Activated CD8-positive, alpha-beta T cell treated with anti-CD3 and anti-CD28 coated beads, Interleukin-2, amount 10 ng/mL, durations not matched to agents 7 days and 5 days (primary cell): Measurements from ENCODE around the gene NDUFS6. TPM values are rescaled to one million over a fixed set of nuclear protein-coding genes. Genes with fewer than 3 reads are reported as not detected.

ENCODE experiments used
- ATAC-seq: fragments of 150-1000 bp; cut with Tn5 transposase; one replicate; pipeline ENCODE4 v1.10.0; 2021; ENCODE audit warnings: moderate library complexity
- CTCF ChIA-PET: fragments of 350-600 bp; sonication (Branson Sonifier 250); formaldehyde crosslinking; loops from one replicate; lab custom pipeline; 2021; ENCODE audit warnings: antibody characterized with exemption; lab: Charles Lee
- POLR2A ChIA-PET: fragments of 350-600 bp; sonication (Branson Sonifier 250); formaldehyde crosslinking; loops from one replicate; lab custom pipeline; 2021; ENCODE audit warnings: antibody characterized with exemption; lab: Charles Lee
- DNase-seq: peaks from one replicate; pipeline ENCODE4 v3.0.0-alpha.2; 2020
- H3K27ac Mint-ChIP-seq: one replicate; pipeline ENCODE4 v1.8.0; 2021; ENCODE audit warnings: mild to moderate bottlenecking, mixed read lengths
- H3K27me3 Mint-ChIP-seq: one replicate; pipeline ENCODE4 v1.8.0; 2021; ENCODE audit warnings: low read depth, mixed read lengths
- H3K36me3 Mint-ChIP-seq: one replicate; pipeline ENCODE4 v1.8.0; 2021; ENCODE audit warnings: low read depth, mixed read lengths
- H3K4me1 Mint-ChIP-seq: one replicate; pipeline ENCODE4 v1.8.0; 2021; ENCODE audit warnings: low read depth, mixed read lengths
- H3K4me3 Mint-ChIP-seq: one replicate; pipeline ENCODE4 v1.8.0; 2021; ENCODE audit warnings: mild to moderate bottlenecking, mixed read lengths
- H3K9me3 Mint-ChIP-seq: one replicate; pipeline ENCODE4 v1.8.0; 2022; ENCODE audit warnings: mixed read lengths; ENCODE audit not compliant: insufficient read depth
- total RNA-seq, 2 experiments: library from RNA; stranded (reverse); gene quantifications; one replicate each; pipeline ENCODE4 v1.2.3, GENCODE V29; 2021

NDUFS6 gene
- total RNA-seq, 2 experiments from 2014 or later: 36.6 to 36.7 TPM

DNA sequence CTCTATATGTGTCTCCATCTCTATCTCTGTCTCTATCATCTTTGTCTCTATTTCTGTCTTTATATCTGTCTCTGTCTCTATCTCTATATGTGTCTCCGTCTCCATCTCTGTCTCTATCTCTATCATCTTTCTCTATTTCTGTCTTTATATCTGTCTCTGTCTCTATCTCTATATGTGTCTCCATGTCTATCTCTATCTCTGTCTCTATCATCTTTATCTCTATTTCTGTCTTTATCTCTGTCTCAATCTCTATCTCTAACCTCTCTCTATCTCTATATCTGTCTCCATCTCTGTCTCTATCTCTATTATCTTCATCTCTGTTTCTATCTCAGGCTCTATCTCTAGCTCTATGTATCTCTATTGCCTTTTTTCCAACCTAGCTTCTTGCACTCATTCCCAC lies 44.5 kb downstream of the NDUFS6 start:
- Mint-ChIP-seq H3K9me3 (no peaks in the 10 kb centered on the region), H3K4me3 (no peak overlapping the region), H3K4me1 (no peaks in the 10 kb centered on the region), H3K27ac (no peak overlapping the region), H3K36me3 (no peaks in the 10 kb centered on the region), H3K27me3 (peaks cover 19% of the 10 kb centered on the region)
- no peak for ATAC-seq
- POLR2A ChIA-PET: no interaction called here
- CTCF ChIA-PET: no interaction called here
- no peak for DNase-seq

DNA sequence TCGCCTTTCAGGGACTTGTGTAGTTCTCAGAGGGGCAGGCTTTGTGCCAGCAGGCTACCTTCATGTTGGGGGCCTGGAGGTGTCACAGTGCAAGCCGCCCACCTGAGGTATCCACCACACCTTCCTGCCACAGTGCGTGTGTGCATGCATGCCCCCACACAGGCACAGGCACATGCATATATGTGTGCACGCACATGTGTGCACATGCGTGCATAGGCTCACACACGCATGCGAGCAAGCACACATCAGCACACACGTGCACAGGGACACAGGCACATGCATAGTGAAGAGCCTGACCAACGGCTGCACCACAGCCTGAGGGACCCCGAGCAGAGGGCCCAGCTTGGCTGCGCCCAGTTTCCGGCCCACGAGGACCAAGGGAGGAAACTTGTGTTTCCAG lies 45.4 kb downstream of the NDUFS6 start:
- H3K4me3 Mint-ChIP-seq: no peak overlapping the region
- no peak for DNase-seq
- H3K36me3 Mint-ChIP-seq: no peaks in the 10 kb centered on the region
- CTCF ChIA-PET: no interaction called here
- no peak for ATAC-seq
- no peak overlapping the region for H3K27ac Mint-ChIP-seq
- H3K27me3 Mint-ChIP-seq: peaks cover 21% of the 10 kb centered on the region
- POLR2A ChIA-PET: no interaction called here
- no peaks in the 10 kb centered on the region for H3K9me3 Mint-ChIP-seq
- H3K4me1 Mint-ChIP-seq: no peaks in the 10 kb centered on the region

DNA sequence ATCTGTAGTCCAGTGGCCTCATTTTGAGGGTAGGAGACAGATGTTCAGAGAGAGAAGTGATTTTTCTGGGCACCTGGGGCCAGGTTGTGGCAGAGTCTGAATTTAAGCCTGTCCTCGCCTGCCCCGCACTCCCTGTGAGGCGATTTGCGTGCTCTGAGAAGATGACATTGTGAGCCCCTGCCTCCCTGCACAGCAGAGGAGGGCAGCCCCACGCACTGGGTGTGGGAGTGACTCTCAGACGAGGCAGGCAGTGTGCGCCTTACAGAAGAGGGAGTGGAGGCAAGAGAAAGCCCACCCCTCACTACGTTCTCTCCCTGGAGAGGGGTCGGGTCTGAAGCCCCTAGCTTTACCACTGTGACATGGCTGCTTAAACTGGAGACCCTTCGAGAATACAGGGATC lies 45.8 kb downstream of the NDUFS6 start:
- no peaks in the 10 kb centered on the region for H3K9me3 Mint-ChIP-seq
- POLR2A ChIA-PET: no interaction called here

DNA sequence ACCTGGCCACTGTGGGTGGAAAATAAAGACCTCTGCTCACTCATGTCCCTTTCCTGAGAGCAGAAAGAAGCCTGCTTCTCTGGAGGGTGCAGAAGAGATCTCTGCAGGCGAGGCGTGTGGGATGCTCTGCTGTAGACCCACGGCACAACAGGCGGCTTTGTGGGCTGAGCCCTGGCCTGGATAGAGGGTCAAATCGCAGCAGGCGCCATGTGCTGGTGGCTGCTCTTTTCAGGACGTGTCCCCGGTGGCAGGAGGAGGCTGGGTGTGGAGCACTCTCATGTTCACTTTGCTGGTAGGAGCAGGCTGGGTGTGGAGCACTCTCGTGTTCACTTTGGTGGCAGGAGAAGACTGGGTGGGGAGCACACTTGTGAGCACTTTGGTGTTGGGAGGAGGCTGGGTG lies 46.4 kb downstream of the NDUFS6 start:
- no peaks in the 10 kb centered on the region for H3K36me3 Mint-ChIP-seq

More for the DNA sequence above, 45.8 kb downstream of the NDUFS6 start:
- ATAC-seq (no peak), DNase-seq (no peak)
- H3K4me3 Mint-ChIP-seq: no peak overlapping the region
- CTCF ChIA-PET: no interaction called here
- peaks cover 26% of the 10 kb centered on the region for H3K27me3 Mint-ChIP-seq
- H3K27ac Mint-ChIP-seq: no peak overlapping the region
- no peaks in the 10 kb centered on the region for H3K4me1 Mint-ChIP-seq
- H3K36me3 Mint-ChIP-seq: no peaks in the 10 kb centered on the region

DNA sequence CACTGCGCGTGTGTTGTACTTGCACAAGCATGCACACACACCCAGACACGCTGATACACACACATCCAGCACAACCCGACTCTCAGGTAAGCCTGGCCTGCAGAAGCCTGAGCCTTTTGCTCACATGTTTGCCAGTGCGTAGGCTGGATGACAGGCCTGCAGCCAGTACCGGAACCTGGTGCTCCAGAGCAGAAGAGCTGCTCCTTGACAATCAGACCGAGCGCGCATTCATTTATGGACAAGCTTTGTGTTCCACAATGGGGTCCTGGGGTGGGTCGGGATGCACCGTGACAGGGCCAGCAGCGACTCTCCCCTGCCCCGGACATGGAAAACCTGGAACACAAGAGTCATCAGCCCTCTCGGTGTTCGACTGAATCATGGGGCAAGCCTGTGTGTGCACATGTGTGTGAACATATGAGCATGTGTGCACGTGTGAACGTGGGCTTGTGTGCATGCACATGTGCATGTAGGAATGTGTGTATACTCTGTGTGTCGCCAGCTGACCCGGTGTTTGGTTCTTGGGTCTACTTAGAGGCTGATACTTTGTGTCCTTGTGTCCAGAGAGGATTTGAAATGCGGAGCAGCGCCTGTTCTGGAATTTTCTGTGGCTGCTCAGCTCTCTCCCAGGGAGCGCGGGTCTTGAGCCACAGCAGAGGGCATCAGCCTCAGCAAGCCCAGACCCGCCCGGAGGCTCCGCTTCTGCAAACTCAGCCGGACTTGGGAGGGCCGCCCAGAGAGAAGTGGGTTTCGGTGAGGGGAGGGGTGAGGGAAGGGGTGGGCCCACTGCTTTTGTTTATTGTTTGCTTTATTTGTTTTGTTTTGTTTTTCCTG lies 49.3 kb downstream of the NDUFS6 start:
- POLR2A ChIA-PET: no interaction called here
- Mint-ChIP-seq H3K9me3 (no peaks in the 10 kb centered on the region), H3K36me3 (no peaks in the 10 kb centered on the region), H3K4me3 (no peak overlapping the region), H3K27me3 (peaks cover 30% of the 10 kb centered on the region), H3K4me1 (no peaks in the 10 kb centered on the region), H3K27ac (no peak overlapping the region)
- no peak for ATAC-seq
- no peak for DNase-seq
- CTCF ChIA-PET: no interaction called here

More for the DNA sequence above, 46.4 kb downstream of the NDUFS6 start:
- no peak overlapping the region for H3K27ac Mint-ChIP-seq
- peaks cover 23% of the 10 kb centered on the region for H3K27me3 Mint-ChIP-seq
- POLR2A ChIA-PET: no interaction called here
- ATAC-seq (no peak), DNase-seq (no peak)
- no peaks in the 10 kb centered on the region for H3K4me1 Mint-ChIP-seq
- no peaks in the 10 kb centered on the region for H3K9me3 Mint-ChIP-seq
- CTCF ChIA-PET: no interaction called here
- H3K4me3 Mint-ChIP-seq: no peak overlapping the region

DNA sequence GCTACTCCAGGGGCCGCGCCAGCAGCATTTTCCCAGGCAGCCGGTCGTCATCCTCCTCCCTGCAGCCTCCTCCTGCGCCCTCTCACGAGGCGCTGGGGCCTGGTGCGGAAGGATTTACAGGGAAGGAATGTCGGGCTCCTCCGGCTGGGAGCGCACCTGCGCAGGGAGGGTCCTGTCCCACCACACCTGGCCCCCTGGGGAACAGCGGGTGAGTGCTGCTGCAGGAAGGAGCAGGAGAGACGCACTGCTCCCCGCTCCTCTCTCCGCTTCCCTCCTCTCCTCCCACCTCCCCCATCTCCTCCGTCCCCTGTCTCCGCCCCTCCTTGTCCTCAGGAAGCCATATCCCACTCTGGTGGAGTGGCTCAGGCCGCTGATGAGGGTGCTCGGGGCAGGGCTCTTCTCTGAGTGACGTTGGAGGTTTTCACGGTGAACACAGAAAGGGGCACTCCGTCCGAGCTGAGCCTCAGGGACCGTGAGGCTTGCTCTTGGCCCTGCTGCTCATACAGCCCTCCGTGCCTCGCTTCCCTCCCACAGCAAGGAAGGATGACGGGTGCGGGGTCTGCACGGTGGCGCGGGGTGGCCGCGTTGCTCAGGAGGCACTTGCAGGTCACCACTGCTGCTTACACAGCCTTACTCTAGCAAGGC lies 50.2 kb downstream of the NDUFS6 start:
- Mint-ChIP-seq H3K4me3 (no peak overlapping the region), H3K27me3 (peaks cover 33% of the 10 kb centered on the region), H3K4me1 (no peaks in the 10 kb centered on the region), H3K9me3 (no peaks in the 10 kb centered on the region), H3K27ac (no peak overlapping the region), H3K36me3 (no peaks in the 10 kb centered on the region)
- DNase-seq: no peak
- CTCF ChIA-PET: no interaction called here
- POLR2A ChIA-PET: no interaction called here
- ATAC-seq: no peak

DNA sequence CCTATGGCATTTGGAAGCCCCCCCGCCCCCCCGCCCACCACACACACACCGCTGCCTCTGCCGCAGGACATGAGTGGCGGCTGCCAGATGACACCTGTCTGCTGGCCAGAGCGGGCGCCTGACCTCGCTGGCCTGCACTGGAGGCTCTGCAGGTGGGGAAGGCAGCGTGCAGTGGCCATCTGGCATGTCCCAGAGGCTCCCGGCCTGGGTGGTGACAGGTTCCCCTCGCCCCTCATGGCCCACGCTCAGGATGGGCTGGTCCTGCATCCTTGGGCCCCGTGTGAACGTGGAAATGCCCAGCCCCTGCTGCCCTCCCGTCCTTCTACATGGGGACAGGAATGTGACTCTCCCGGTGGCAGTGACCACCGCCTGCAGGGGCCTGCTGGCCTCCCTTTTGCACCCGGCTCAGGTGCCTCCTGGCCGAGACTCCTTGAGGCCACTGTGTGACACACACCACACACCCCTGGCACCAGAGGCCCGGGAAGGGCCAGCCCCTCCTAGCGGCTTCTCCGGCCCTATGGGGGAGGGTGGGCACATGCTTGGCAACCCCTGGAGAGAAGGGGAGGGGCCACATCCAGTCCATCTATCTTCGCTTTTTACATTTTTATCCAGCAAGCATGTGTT lies 51.2 kb downstream of the NDUFS6 start:
- Mint-ChIP-seq H3K27ac (no peak overlapping the region), H3K27me3 (peaks cover 33% of the 10 kb centered on the region), H3K4me1 (no peaks in the 10 kb centered on the region), H3K4me3 (no peak overlapping the region), H3K36me3 (no peaks in the 10 kb centered on the region), H3K9me3 (no peaks in the 10 kb centered on the region)
- ATAC-seq: no peak
- POLR2A ChIA-PET: no interaction called here
- CTCF ChIA-PET: no interaction called here
- DNase-seq: no peak

DNA sequence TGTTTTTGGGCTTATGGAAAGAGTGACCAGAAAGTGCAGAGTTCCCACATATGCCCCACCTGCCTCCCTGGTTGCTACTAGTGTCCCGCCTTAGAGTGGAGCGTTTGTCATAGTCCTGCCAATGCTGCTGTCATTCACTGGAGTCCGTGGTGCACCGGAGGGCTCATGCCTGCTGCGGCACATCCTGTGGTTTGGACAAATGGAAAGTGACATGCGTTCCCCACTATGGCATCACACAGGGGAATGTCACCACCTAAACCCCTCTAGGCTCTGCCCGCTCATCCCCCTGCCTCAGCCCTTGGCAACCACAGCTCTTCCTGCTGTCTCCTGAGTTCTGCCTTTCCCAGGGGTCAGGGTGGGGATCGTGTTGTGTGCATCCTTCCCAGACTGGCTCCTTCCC lies 52.3 kb downstream of the NDUFS6 start:
- H3K27me3 Mint-ChIP-seq: peaks cover 33% of the 10 kb centered on the region
- POLR2A ChIA-PET: no interaction called here
- H3K36me3 Mint-ChIP-seq: no peaks in the 10 kb centered on the region
- no peaks in the 10 kb centered on the region for H3K9me3 Mint-ChIP-seq
- CTCF ChIA-PET: no interaction called here
- H3K4me3 Mint-ChIP-seq: no peak overlapping the region
- ATAC-seq: no peak
- DNase-seq: no peak
- H3K27ac Mint-ChIP-seq: no peak overlapping the region
- no peaks in the 10 kb centered on the region for H3K4me1 Mint-ChIP-seq

DNA sequence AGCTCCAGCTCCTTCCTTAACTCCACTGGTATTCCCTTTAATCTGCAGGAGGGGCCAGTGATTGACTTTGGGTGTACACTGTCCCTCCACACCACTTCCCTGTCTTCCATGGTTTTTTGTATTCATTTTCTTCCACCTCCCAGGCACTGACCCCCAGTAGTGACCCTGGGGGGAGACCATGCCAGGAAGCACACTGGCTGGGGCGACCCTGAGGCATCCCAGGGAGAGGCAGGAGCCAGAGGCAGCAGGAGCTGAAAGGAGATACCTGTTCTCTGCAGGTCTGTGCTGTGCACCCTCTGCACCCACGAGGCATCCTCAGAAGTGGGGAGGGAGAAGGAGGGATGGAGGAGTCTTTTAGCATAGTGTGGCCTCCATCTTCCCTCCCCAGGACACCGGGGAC lies 53.9 kb downstream of the NDUFS6 start:
- ATAC-seq: no peak
- no peak for DNase-seq
- H3K4me3 Mint-ChIP-seq: no peak overlapping the region
- no peaks in the 10 kb centered on the region for H3K4me1 Mint-ChIP-seq
- H3K36me3 Mint-ChIP-seq: no peaks in the 10 kb centered on the region
- H3K27me3 Mint-ChIP-seq: peaks cover 26% of the 10 kb centered on the region
- ChIA-PET CTCF (no interaction called here), POLR2A (no interaction called here)
- H3K9me3 Mint-ChIP-seq: no peaks in the 10 kb centered on the region
- H3K27ac Mint-ChIP-seq: no peak overlapping the region

DNA sequence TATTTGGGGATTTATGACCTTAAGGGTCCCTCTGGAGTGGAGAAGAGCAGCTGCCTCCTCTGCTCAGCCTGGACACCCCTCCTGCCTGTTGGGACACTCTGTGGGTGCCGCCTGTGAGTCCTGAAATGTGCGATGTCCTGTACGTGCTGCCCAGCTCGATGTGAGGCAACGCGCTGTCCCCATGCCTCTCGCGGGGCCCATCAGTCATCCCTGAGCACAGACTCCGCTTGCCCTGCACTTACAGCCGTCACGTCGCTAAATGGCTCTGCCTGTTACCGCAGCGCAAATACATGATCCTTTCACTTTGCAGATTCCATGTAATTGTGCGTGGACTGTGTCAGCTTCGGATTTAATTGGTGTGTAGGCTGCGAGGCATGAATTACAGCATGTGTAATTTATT lies 54.4 kb downstream of the NDUFS6 start:
- peaks cover 22% of the 10 kb centered on the region for H3K27me3 Mint-ChIP-seq

DNA sequence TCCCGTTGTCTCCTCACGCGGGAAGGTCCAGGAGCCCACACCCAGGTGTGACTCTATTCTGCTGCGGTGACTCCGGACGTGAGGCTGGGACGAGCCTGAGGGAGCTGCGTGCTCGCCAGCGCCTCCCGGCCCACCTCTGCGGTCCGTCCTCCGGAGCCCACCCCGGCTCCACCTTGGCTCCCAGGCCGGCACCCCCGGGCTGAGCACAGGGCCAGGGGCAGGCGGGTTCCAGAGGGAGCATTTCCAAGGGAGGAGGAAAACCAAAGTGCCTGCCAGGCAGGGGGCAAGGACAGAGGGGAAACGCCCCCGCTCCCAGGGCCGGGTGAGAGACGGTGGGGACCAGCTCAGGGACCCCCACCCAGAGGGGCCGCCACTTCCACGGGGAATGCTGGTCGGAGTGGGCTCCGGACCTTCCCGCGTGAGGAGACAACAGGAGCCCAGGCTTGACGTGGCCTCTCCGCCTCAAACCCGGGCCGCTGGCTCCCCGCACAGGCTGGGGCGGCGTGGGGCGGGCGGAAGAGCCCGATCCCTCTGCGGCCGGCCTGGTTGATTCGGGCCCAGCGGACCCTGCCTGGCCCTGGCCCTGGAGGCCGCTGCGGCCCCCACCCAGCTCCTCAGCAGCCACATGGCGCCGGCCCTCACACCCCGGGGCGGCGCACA lies 55.5 kb downstream of the NDUFS6 start:
- H3K36me3 Mint-ChIP-seq: no peaks in the 10 kb centered on the region
- ChIA-PET CTCF (no interaction called here), POLR2A (no interaction called here)
- no peak overlapping the region for H3K27ac Mint-ChIP-seq
- no peaks in the 10 kb centered on the region for H3K9me3 Mint-ChIP-seq
- H3K4me1 Mint-ChIP-seq: no peaks in the 10 kb centered on the region
- H3K4me3 Mint-ChIP-seq: no peak overlapping the region
- peaks cover 17% of the 10 kb centered on the region for H3K27me3 Mint-ChIP-seq
- ATAC-seq (no peak), DNase-seq (no peak)

More for the DNA sequence above, 54.4 kb downstream of the NDUFS6 start:
- DNase-seq (no peak), ATAC-seq (no peak)
- CTCF ChIA-PET: no interaction called here
- no peaks in the 10 kb centered on the region for H3K4me1 Mint-ChIP-seq
- no peaks in the 10 kb centered on the region for H3K36me3 Mint-ChIP-seq
- H3K9me3 Mint-ChIP-seq: no peaks in the 10 kb centered on the region
- POLR2A ChIA-PET: no interaction called here
- H3K27ac Mint-ChIP-seq: no peak overlapping the region
- no peak overlapping the region for H3K4me3 Mint-ChIP-seq

DNA sequence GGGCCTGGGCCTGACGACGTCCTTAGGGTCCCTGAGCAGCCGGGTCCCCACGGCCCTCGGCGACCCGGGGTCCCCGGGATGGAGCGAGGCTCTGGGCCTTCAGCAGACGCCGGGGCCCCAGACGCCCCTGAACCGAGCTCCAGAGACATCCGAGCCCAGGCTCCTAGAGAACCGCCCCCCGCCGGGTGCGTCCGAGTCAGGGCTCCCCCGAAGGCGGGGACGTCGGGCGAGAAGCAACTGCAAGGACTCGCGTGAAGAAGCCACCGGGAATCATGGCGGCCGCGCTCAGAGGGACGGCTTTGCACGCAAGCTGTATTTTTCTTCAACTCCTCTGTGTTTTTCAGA lies 56.0 kb downstream of the NDUFS6 start:
- ATAC-seq (no peak), DNase-seq (no peak)
- Mint-ChIP-seq H3K27ac (no peak overlapping the region), H3K36me3 (no peaks in the 10 kb centered on the region), H3K9me3 (no peaks in the 10 kb centered on the region), H3K27me3 (peaks cover 15% of the 10 kb centered on the region), H3K4me3 (no peak overlapping the region), H3K4me1 (no peaks in the 10 kb centered on the region)
- ChIA-PET CTCF (no interaction called here), POLR2A (no interaction called here)
